T-helper 2 cell treated with Interferon-gamma antibody and Interleukin-4, amounts not matched to agents 100 ng/mL and 5 ng/mL, for 36 hours (primary cell): ENCODE results near the gene TENM3. TPM values are rescaled to one million over a fixed set of nuclear protein-coding genes. Genes with fewer than 3 reads are reported as not detected.
"Not testable (repeated sequence)": the region's sequence is repeated elsewhere in the genome, so short reads cannot be mapped to it uniquely, and the experiment has no call there.

ENCODE experiments used
- intact Hi-C: fragments of 100-400 bp; cut with micrococcal nuclease; formaldehyde crosslinking; loops from one replicate; pipeline ENCODE4 v1.15.1; 2023
- total RNA-seq: library from RNA; stranded (reverse); gene quantifications from 2 replicates; pipeline ENCODE4 v1.2.3, GENCODE V29; 2022

Gene TENM3
- total RNA-seq, 1 donor from 2014 or later = not detected

DNA sequence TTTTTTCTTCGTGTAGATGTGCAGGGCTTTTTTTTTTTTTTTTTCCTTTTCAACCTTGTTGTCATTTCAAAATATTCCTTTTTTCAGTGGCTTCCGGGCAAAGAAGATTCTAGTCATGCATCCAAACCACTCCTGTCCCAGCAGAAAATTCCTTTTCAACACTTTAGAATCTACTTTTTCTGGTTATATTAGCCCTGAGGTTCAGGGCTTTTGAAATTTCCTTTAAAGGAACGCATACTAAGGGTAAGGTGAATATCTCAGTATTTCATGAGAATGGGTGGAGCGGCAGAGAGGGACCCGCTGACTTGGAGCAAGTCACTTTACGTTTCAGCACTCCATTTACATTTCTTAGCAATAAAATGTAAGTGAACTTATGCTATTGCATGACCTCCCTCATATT, 15.6 kb upstream of the TENM3 start:
- intact Hi-C loops = no loop called here

GRCh38 chr4:182228991-182229577, 14.1 kb upstream of the TENM3 start:
- intact Hi-C loops = no loop called here

GRCh38 chr4:182230256-182230655, 12.9 kb upstream of the TENM3 start:
- intact Hi-C loops = no loop called here

- intact Hi-C loops = no loop called here
Measured at GRCh38 chr4:182231080-182231479, 12.1 kb upstream of the TENM3 start.

GRCh38 chr4:182231496-182231895, 11.7 kb upstream of the TENM3 start:
- intact Hi-C loops = no loop called here

DNA sequence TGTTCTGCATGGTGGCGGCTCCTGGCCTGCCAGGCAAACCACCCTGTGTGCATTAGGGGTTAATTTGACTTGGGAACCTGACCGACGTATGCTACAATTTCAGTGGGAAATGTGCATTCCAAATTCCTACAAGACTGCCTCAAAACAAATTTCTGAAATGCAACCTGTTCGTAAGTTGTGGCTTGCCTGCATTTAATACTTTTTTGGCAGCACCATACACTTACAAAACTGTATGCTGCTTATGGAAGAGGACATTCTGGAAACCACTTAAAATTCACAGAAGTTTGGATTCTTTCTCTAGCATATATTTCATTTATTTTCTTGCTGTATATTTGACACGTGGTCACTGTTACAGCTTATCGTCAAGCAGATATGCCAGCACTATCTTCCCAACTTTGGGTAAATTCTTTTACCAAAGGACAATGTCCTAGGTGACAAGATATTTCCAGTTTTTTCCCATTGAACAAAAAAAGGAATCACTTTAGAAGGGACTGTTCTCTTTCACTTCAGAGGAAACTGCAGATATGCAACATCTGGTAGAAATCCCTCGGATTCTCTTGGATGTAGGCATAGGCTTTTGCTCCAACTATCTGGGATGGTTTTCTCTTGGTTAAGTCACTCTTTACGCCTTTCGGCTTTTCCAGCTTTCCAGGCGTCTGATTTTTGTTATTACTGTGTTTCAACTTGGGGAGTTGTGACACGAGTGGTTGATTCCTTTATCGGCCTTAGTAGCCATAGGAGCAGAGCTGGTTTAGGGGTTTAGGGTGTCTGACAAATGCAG, 9.7 kb upstream of the TENM3 start:
- intact Hi-C loops = no loop called here

DNA sequence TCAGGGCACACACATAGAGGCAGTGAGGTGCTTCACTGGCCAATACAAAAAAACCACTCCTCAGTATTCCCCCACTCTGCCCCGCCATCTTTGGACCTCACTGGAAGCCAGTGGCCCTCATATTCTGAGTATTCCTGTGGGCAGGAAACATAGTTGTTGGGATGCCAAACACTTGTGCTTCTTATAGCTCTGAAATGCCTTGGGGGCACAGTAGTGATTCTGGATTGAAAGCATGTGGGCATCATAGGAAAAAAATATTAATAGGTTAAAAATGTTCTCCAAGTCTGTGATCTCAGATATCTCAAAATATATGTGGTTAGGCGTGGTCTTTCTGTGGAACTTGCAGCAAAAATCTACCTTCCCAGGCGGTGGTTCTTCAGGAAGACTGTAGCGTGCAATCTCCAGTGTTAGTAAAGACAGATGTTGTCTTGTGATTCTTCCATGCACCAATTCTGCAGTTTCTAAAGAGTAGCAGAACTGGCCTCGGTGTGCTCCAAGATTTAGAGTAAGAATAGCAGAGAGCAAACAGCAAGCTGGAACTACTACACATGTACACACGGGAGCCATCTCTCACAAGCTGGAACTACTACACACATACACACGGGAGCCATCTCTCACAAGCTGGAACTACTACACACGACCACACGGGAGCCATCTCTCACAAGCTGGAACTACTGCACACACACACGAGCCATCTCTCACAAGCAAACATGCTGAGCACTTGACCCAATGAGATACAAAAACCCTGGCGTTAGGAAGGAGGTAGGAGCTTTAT, 8.0 kb upstream of the TENM3 start:
- intact Hi-C loops = no loop called here

DNA sequence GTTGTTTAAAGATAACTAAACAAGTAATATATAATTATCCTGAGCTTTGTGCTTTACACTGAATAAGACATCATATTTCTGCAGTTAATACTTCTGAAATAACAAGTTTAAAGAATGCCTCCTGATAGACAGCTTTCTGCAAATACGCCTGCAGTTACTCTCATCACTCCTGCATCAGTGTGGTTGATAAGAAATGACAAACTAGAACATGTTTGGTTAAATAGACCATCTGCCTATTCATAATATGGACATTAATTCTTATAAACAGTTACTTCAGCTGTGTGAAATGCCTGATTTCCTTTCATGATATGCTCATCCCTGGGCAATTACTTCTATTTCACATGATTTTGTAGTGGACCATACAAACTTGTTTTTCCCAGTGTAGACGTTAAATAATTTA, 7.0 kb upstream of the TENM3 start:
- intact Hi-C loops = no loop called here

DNA sequence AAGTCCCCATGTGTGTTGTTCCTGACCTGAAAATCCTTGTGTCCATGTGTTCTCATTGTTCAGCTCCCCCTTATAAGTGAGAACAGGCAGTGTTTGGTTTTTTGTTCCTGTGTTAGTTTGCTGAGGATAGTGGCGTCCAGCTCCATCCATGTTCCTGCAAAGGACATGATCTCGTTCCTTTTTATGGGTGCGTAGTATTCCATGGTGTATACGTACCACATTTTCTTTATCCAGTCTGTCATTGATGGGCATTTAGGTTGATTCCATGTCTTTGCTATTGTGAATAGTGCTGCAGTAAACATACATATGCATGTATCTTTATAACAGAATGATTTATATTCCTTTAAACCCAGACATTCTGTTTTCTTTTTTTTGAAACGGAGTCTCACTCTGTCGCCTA, 6.2 kb upstream of the TENM3 start:
- intact Hi-C loops = not testable (repeated sequence)

GRCh38 chr4:182238355-182238931, 4.8 kb upstream of the TENM3 start:
- intact Hi-C loops = no loop called here

GRCh38 chr4:182240161-182241130, 2.8 kb upstream of the TENM3 start:
- intact Hi-C loops = no loop called here

DNA sequence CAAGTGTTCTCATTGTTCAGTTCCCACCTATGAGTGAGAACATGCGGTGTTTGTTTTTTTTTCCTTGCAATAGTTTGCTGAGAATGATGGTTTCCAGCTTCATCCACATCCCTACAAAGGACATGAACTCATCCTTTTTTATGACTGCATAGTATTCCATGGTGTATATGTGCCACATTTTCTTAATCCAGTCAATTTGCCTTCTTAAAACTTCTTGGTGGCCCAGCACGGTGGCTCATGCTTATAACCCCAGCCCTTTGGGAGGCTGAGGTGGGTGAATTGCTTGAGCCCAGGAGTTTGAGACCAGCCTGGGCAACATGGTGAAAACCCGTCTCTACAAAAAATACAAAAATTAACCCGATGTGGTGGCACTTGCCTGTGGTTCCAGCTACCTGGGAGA, 942 bp upstream of the TENM3 start:
- intact Hi-C loops = not testable (repeated sequence)

- intact Hi-C loops = no loop called here
Measured at GRCh38 chr4:182242787-182243186, 415 bp upstream of the TENM3 start.

DNA sequence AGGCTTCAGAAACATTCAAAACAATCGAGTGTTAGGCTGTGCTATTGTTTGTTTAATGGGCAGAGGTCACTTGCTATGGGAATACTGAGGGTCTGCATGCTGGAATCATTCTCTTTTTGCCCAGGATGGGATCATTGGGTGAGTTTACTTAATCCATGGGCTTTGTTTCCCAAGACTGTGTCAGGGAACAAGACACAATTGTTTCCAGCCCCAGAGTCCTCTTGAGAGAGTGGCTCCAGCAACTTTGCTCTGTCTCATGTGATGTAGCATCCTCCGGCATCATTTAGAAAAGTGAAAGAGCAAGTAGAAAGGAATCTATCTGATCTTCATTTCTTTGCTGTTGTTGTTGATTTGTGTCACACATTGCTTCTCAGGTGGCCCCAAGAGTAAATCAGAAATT, 1.8 kb downstream of the TENM3 start:
- intact Hi-C loops = no loop called here

DNA sequence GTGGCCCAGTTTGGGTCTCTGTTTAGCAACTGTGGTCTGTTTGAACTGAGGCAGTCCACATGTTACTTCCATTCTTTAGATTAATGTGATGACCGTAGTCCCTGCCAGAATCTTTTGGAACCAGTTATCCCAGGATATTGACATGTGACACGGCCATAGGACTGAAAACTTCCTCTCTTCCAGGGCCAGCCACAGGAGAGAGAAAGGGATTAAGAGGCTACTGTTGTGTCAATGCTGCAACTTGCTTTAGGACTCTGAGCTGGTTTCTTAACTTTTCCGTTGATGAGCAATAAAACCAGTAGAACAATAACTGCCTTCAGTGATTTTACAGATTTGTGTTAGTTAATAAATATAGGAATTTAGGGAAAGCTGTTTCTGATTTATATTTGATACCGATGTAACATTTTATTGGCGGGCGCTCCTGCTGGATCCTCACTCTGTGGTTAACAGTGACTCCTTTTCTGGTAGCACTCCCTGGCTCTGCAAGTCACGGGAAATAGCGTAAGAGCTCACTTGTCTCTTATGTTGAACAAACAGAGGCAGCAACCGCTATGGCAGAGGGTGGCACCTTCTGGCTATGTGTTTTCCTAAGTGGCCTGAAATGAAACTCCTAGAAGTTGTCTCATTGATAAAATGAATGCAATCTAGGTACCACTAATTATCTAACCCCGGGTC, 2.5 kb downstream of the TENM3 start:
- intact Hi-C loops = no loop called here

GRCh38 chr4:182246401-182247205, 3.4 kb downstream of the TENM3 start:
- intact Hi-C loops = no loop called here

DNA sequence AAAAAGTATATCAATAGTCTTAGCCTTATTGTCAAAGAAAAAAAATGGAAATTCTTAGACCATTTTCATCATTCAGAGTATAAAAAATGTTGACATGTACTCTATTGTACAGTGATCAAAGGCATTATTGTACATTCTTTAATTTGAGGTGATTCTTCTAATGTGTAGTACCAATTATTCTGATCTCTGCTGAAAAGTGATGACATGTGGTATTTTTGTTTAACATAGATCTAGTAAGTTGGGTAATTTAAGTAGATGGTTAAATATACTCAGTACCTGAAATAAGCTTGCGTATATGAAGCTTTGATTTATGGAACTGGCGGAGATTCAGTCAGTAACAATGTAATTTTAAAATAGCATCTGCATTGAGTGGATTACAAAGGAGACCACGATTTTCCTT, 5.1 kb downstream of the TENM3 start:
- intact Hi-C loops = no loop called here

- intact Hi-C loops = no loop called here
Measured at GRCh38 chr4:182250446-182250845, 7.2 kb downstream of the TENM3 start.

DNA sequence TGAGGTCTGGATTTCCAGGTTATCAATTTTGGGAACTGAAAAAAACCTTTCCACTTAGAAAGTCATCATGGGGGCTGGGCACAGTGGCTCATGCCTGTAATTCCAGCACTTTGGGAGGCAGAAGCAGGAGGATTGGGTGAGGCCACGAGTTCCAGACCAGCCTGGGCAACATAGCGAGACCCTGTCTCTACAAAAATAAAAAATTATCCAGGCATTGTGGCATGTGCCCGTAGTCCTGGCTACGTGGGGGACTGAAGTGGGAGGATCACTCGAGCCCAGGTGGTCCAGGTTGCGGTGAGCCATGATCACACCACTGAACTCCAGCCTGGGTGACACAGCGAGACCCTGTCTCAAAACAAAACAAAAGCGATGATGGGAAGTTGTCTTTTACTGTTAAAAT, 7.9 kb downstream of the TENM3 start:
- intact Hi-C loops = no loop called here

GRCh38 chr4:182252220-182252619, 9.0 kb downstream of the TENM3 start:
- intact Hi-C loops = no loop called here
